ENCODE measurements around the gene KCNS1.

Gene KCNS1

DNA sequence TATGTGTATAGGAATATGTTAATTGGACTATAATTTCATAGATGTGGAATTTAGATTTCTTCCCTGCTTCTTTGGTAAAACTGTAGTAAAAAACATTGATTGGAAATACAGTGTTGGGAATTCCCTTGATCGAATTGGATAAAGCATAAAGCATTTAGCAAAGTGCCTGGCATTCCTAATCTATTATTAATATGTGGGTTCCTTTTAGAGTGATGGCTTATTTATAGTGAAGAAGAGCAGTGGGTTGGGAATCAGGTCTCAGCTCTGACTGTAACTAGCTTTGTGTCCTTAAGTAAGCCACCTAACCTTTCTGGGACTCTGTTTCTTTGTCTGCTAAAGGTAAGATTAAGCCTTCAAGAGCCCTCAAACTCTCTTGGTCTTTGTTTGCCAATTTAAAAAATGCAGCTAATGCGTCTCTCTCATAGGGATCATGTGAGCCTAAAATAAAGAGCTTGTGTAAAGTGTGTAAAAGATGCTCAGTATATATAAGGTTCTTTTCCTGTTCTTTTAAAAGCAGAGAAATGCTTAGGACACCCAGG lies 53.3 kb downstream of the KCNS1 start:
- H3K4me3 ChIP-seq (ENCODE audit: low read depth, low read length) = no peak overlapping the region
- no peaks in the 10 kb centered on the region for H3K9me3 ChIP-seq (ENCODE audit: control insufficient read depth, insufficient read depth, low read length)
- no peak overlapping the region for H3K9ac ChIP-seq (ENCODE audit: low read depth, low read length)
- no peaks in the 10 kb centered on the region for H3K27me3 ChIP-seq (ENCODE audit: control insufficient read depth, insufficient read depth, low read length)
- no peak overlapping the region for H3K27ac ChIP-seq (ENCODE audit: low read depth, low read length)
- no peaks in the 10 kb centered on the region for H3K36me3 ChIP-seq (ENCODE audit: control insufficient read depth, insufficient read depth, low read length)
- peaks cover 5% of the 10 kb centered on the region for H3K4me1 ChIP-seq (ENCODE audit: control insufficient read depth, insufficient read depth, low read length)

DNA sequence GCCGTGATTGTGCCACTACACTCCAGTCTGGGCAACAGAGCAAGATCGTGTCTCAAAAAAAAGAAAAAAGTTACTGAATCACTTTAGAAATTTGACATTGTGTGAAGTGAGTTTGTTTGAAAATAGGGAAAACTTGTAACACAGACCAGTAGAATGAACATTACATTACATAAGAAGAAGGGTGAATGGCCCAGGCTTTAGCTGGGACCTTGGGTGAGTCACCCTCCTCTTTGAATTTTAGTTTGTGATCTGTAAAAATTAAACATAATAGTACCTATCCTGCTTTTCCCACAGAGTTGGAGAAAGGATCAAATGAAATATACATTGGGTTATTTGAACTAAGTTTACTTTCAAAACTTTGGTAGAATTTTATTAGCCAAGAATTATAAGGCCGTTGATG lies 56.3 kb downstream of the KCNS1 start:
- Histone ChIP-seq H3K27me3 (ENCODE audit: control insufficient read depth, insufficient read depth, low read length) (no peaks in the 10 kb centered on the region), H3K36me3 (ENCODE audit: control insufficient read depth, insufficient read depth, low read length) (no peaks in the 10 kb centered on the region), H3K9ac (ENCODE audit: low read depth, low read length) (no peak overlapping the region), H3K4me1 (ENCODE audit: control insufficient read depth, insufficient read depth, low read length) (peaks cover 25% of the 10 kb centered on the region), H3K4me3 (ENCODE audit: low read depth, low read length) (no peak overlapping the region), H3K9me3 (ENCODE audit: control insufficient read depth, insufficient read depth, low read length) (no peaks in the 10 kb centered on the region), H3K27ac (ENCODE audit: low read depth, low read length) (no peak overlapping the region)

DNA sequence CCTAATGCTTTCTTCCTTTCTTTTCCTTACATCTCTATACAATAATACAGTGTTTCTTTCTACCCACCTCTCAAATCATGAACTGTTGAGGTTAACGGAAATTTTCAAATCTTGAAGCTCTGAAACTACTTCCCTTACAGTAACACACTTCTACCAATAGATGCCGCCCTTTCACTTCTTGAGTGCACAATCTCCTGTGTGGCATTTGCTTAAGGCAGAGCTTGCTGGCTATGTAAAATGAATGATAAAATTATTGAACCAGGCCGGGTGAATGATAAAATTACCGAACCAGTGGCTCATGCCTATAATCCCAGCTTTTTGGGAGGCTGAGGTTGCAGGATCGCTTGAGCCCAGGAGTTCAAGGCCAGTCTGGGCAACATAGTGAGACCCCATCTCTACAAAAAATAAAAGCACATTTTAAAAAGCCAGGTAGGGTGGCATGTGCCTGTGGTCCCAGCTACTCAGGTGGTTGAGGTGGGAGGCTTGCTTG lies 56.8 kb downstream of the KCNS1 start:
- Histone ChIP-seq H3K27me3 (ENCODE audit: control insufficient read depth, insufficient read depth, low read length) (no peaks in the 10 kb centered on the region), H3K4me3 (ENCODE audit: low read depth, low read length) (no peak overlapping the region), H3K36me3 (ENCODE audit: control insufficient read depth, insufficient read depth, low read length) (no peaks in the 10 kb centered on the region), H3K27ac (ENCODE audit: low read depth, low read length) (no peak overlapping the region), H3K4me1 (ENCODE audit: control insufficient read depth, insufficient read depth, low read length) (peaks cover 28% of the 10 kb centered on the region), H3K9me3 (ENCODE audit: control insufficient read depth, insufficient read depth, low read length) (no peaks in the 10 kb centered on the region), H3K9ac (ENCODE audit: low read depth, low read length) (no peak overlapping the region)

DNA sequence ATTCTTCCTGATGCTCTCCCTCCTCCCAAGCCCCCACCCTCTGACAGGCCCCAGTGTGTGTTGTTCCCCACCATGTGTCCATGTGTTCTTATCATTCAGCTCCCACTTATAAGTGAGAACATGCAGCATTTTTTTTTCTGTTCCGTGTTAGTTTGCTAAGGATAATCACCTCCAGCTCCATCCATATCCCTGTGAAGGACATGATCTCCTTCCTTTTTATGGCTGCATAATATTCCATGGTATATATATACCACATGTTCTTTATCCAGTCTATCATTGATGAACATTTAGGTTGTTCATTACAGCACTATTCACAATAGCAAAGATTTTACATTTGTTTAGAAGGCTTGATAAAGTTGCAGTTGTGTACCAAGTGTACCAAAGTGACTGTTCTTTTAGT lies 57.9 kb downstream of the KCNS1 start:
- Histone ChIP-seq H3K36me3 (ENCODE audit: control insufficient read depth, insufficient read depth, low read length) (no peaks in the 10 kb centered on the region), H3K9me3 (ENCODE audit: control insufficient read depth, insufficient read depth, low read length) (no peaks in the 10 kb centered on the region), H3K9ac (ENCODE audit: low read depth, low read length) (no peak overlapping the region), H3K4me1 (ENCODE audit: control insufficient read depth, insufficient read depth, low read length) (peaks cover 37% of the 10 kb centered on the region), H3K27ac (ENCODE audit: low read depth, low read length) (peak overlapping the region; percentile 94), H3K27me3 (ENCODE audit: control insufficient read depth, insufficient read depth, low read length) (no peaks in the 10 kb centered on the region), H3K4me3 (ENCODE audit: low read depth, low read length) (no peak overlapping the region)

Measured in HUES48 (cell line).